Measurements from ENCODE around the gene S1PR5.
"Not testable (repeated sequence)": the region's sequence is repeated elsewhere in the genome, so short reads cannot be mapped to it uniquely, and the experiment has no call there.

S1PR5 gene

DNA sequence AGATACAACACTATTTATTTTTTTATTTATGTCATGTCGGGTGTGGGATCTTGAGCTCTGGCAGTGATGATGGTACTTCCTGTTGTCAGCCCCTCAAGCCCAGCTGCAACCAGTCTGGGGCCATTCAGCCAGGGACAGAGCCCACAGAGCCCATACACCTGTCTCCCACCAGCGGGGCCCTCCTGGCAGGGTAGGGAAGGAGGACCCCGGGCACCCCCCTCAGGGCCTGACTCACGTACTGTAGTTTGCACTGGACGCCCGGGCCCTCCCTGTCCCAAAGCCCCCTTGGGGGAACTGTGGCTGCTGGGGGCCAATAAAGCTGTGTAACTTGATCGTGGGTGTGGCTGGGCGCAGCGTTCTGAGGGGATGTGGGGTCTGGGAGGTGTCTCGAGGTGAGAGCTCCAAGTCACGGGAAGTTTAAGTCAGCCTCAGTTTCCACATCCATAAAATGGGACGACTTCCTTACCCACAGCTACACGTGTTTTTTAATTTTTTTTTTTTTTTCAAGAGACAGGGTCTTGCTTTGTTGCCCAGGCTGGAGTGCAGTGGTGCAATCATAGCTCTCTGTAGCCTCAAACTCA lies 35.9 kb upstream of the S1PR5 start:
- no CpG with 5 or more reads among the region's 13 CpGs for whole genome bisulfite sequencing, 2 donors (ENCODE audit: extremely low coverage in 2 of 2, insufficient read length in 2 of 2, insufficient replicate concordance in 1 of 2)
- no peak overlapping the region for H4K8ac ChIP-seq (ENCODE audit: low read depth, low read length)
- no peak overlapping the region for H2AFZ ChIP-seq (ENCODE audit: low read length)
- H3K36me3 ChIP-seq (replicated peaks in 1 of 2; ENCODE audit: control insufficient read depth in 2 of 2, insufficient read depth in 2 of 2, low read length in 2 of 2) = peaks cover 63 to 90% of the 10 kb centered on the region in 2 donors
- no peak overlapping the region for H4K91ac ChIP-seq (ENCODE audit: low read depth, low read length, poor library complexity)
- H3K14ac ChIP-seq (ENCODE audit: low read length) = no peak overlapping the region
- no peak overlapping the region for H2BK120ac ChIP-seq (ENCODE audit: low read depth, low read length)
- H3K4me2 ChIP-seq (ENCODE audit: insufficient read depth, low read length, poor library complexity, severe bottlenecking) = no peak overlapping the region
- no peak overlapping the region for H3K9ac ChIP-seq (ENCODE audit: low read depth, low read length, poor library complexity)
- DNase-seq (ENCODE audit: low spot score) = no peak
- H2AK5ac ChIP-seq (ENCODE audit: low read depth, low read length) = no peak overlapping the region
- H2BK5ac ChIP-seq (ENCODE audit: low read length) = peak overlapping the region; percentile 24
- H3K4ac ChIP-seq (ENCODE audit: low read length) = no peak overlapping the region
- no peaks in the 10 kb centered on the region for H3K9me3 ChIP-seq (replicated peaks in 1 of 2; ENCODE audit: control insufficient read depth in 2 of 2, insufficient read depth in 1 of 2, low read depth in 1 of 2, low read length in 2 of 2)
- no peak overlapping the region for H2BK15ac ChIP-seq (ENCODE audit: low read length)
- H2BK12ac ChIP-seq (ENCODE audit: low read length) = no peak overlapping the region
- H3K27ac ChIP-seq (replicated peaks; ENCODE audit: low read length) = no peak overlapping the region
- no peak overlapping the region for H3K4me3 ChIP-seq (ENCODE audit: low read length in 2 of 2)
- H3K18ac ChIP-seq (ENCODE audit: low read length) = no peak overlapping the region
- H3K79me1 ChIP-seq (ENCODE audit: low read depth, low read length) = peaks cover 4% of the 10 kb centered on the region
- no peaks in the 10 kb centered on the region for H3K27me3 ChIP-seq (ENCODE audit: control insufficient read depth in 3 of 3, insufficient read depth in 3 of 3, low read depth in 1 of 3, low read length in 3 of 3)
- no peaks in the 10 kb centered on the region for H3K4me1 ChIP-seq (ENCODE audit: control insufficient read depth in 2 of 2, insufficient read depth in 1 of 2, low read depth in 1 of 2, low read length in 2 of 2)
- peak overlapping the region; percentile 65 for H3K23ac ChIP-seq (ENCODE audit: low read depth, low read length, poor library complexity)

DNA sequence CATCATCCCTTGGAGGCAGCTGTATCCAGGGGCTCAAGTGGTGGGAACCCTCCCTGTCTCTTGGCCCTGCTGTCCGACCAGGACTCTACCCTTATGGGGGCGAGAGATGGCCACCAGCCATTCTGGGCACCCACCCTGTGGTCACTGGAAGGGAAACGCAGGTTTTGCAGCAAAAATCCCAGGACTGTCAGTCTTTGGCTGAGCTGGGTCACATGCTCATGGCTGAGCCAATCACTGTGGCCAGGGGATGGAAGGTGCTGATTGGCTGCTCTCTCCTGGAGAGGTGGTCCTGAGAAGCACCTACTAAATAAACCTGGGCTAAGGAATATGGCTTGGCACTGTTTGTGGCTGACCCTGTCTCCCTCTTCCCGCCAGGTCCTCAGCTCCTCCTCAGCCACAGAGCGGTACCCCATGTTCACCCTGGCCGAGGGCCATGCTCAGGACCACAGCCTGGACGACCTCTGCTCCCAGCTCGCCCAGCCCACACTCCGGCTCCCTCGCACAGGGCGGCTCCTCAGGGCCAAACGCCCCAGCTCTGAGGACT lies 35.3 kb upstream of the S1PR5 start:
- H3K14ac ChIP-seq (ENCODE audit: low read length) = no peak overlapping the region
- H3K4me1 ChIP-seq (ENCODE audit: control insufficient read depth in 2 of 2, insufficient read depth in 1 of 2, low read depth in 1 of 2, low read length in 2 of 2) = no peaks in the 10 kb centered on the region
- no peak overlapping the region for H3K4me2 ChIP-seq (ENCODE audit: insufficient read depth, low read length, poor library complexity, severe bottlenecking)
- H4K8ac ChIP-seq (ENCODE audit: low read depth, low read length) = no peak overlapping the region
- no peak overlapping the region for H3K27ac ChIP-seq (replicated peaks; ENCODE audit: low read length)
- no peak overlapping the region for H2BK15ac ChIP-seq (ENCODE audit: low read length)
- no peak overlapping the region for H2BK5ac ChIP-seq (ENCODE audit: low read length)
- peaks cover 57 to 85% of the 10 kb centered on the region in 2 donors for H3K36me3 ChIP-seq (replicated peaks in 1 of 2; ENCODE audit: control insufficient read depth in 2 of 2, insufficient read depth in 2 of 2, low read length in 2 of 2)
- H2BK12ac ChIP-seq (ENCODE audit: low read length) = no peak overlapping the region
- DNase-seq (ENCODE audit: low spot score) = no peak
- H2AFZ ChIP-seq (ENCODE audit: low read length) = no peak overlapping the region
- no peak overlapping the region for H4K91ac ChIP-seq (ENCODE audit: low read depth, low read length, poor library complexity)
- peaks cover 4% of the 10 kb centered on the region for H3K79me1 ChIP-seq (ENCODE audit: low read depth, low read length)
- no peak overlapping the region for H2BK120ac ChIP-seq (ENCODE audit: low read depth, low read length)
- H3K23ac ChIP-seq (ENCODE audit: low read depth, low read length, poor library complexity) = peak overlapping the region; percentile 56
- no CpG with 5 or more reads among the region's 12 CpGs for WGBS, 2 donors (ENCODE audit: extremely low coverage in 2 of 2, insufficient read length in 2 of 2, insufficient replicate concordance in 1 of 2)
- no peaks in the 10 kb centered on the region for H3K9me3 ChIP-seq (replicated peaks in 1 of 2; ENCODE audit: control insufficient read depth in 2 of 2, insufficient read depth in 1 of 2, low read depth in 1 of 2, low read length in 2 of 2)
- no peak overlapping the region for H2AK5ac ChIP-seq (ENCODE audit: low read depth, low read length)
- no peak overlapping the region for H3K9ac ChIP-seq (ENCODE audit: low read depth, low read length, poor library complexity)
- H3K27me3 ChIP-seq (ENCODE audit: control insufficient read depth in 3 of 3, insufficient read depth in 3 of 3, low read depth in 1 of 3, low read length in 3 of 3) = no peaks in the 10 kb centered on the region
- H3K4me3 ChIP-seq (ENCODE audit: low read length in 2 of 2) = no peak overlapping the region
- no peak overlapping the region for H3K4ac ChIP-seq (ENCODE audit: low read length)
- no peak overlapping the region for H3K18ac ChIP-seq (ENCODE audit: low read length)

- H3K14ac ChIP-seq (ENCODE audit: low read length) = no peak overlapping the region
- no peak overlapping the region for H3K27ac ChIP-seq (replicated peaks; ENCODE audit: low read length)
- H3K4me1 ChIP-seq (ENCODE audit: control insufficient read depth in 2 of 2, insufficient read depth in 1 of 2, low read depth in 1 of 2, low read length in 2 of 2) = no peaks in the 10 kb centered on the region
- no peak overlapping the region for H2BK15ac ChIP-seq (ENCODE audit: low read length)
- H3K4me3 ChIP-seq (ENCODE audit: low read length in 2 of 2) = no peak overlapping the region
- H3K9me3 ChIP-seq (replicated peaks in 1 of 2; ENCODE audit: control insufficient read depth in 2 of 2, insufficient read depth in 1 of 2, low read depth in 1 of 2, low read length in 2 of 2) = no peaks in the 10 kb centered on the region
- no peak overlapping the region for H2BK12ac ChIP-seq (ENCODE audit: low read length)
- H2AFZ ChIP-seq (ENCODE audit: low read length) = no peak overlapping the region
- H3K9ac ChIP-seq (ENCODE audit: low read depth, low read length, poor library complexity) = no peak overlapping the region
- H3K27me3 ChIP-seq (ENCODE audit: control insufficient read depth in 3 of 3, insufficient read depth in 3 of 3, low read depth in 1 of 3, low read length in 3 of 3) = no peaks in the 10 kb centered on the region
- no peak overlapping the region for H3K4ac ChIP-seq (ENCODE audit: low read length)
- no peak for DNase-seq (ENCODE audit: low spot score)
- no peak overlapping the region for H3K18ac ChIP-seq (ENCODE audit: low read length)
- H2BK5ac ChIP-seq (ENCODE audit: low read length) = no peak overlapping the region
- H3K23ac ChIP-seq (ENCODE audit: low read depth, low read length, poor library complexity) = peak overlapping the region; percentile 81
- no peak overlapping the region for H2AK5ac ChIP-seq (ENCODE audit: low read depth, low read length)
- peaks cover 4% of the 10 kb centered on the region for H3K79me1 ChIP-seq (ENCODE audit: low read depth, low read length)
- H3K4me2 ChIP-seq (ENCODE audit: insufficient read depth, low read length, poor library complexity, severe bottlenecking) = no peak overlapping the region
- no peak overlapping the region for H4K91ac ChIP-seq (ENCODE audit: low read depth, low read length, poor library complexity)
- H3K36me3 ChIP-seq (replicated peaks in 1 of 2; ENCODE audit: control insufficient read depth in 2 of 2, insufficient read depth in 2 of 2, low read length in 2 of 2) = peaks cover 56 to 85% of the 10 kb centered on the region in 2 donors
- no peak overlapping the region for H2BK120ac ChIP-seq (ENCODE audit: low read depth, low read length)
- no peak overlapping the region for H4K8ac ChIP-seq (ENCODE audit: low read depth, low read length)
- no CpG with 5 or more reads among the region's 12 CpGs for WGBS, 2 donors (ENCODE audit: extremely low coverage in 2 of 2, insufficient read length in 2 of 2, insufficient replicate concordance in 1 of 2)
Observed at GRCh38 chr19:10551698-10552301, 34.6 kb upstream of the S1PR5 start.

DNA sequence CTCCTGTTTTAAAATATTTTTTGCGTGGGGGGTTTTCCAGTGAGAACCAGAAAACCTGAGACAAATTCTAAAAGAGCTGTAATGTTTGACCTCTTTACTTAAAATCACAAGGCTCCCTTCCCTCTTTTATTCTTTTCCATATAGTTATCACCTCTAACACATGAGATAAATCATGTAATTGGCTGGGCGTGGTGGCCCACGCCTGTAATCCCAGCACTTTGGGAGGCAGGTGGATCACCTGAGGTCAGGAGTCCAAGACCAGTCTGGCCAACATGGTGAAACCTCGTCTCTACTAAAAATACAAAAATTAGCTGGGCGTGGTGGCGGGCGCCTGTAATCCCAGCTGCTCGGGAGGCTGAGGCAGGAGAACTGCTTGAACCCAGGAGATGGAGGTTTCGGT lies 33.8 kb upstream of the S1PR5 start:
- H4K91ac ChIP-seq (ENCODE audit: low read depth, low read length, poor library complexity); H3K14ac ChIP-seq (ENCODE audit: low read length); H3K79me1 ChIP-seq (ENCODE audit: low read depth, low read length); H3K27ac ChIP-seq (replicated peaks; ENCODE audit: low read length); H2BK12ac ChIP-seq (ENCODE audit: low read length); H3K18ac ChIP-seq (ENCODE audit: low read length); H2BK5ac ChIP-seq (ENCODE audit: low read length); H3K23ac ChIP-seq (ENCODE audit: low read depth, low read length, poor library complexity); H2BK15ac ChIP-seq (ENCODE audit: low read length); DNase-seq (ENCODE audit: low spot score); H2AK5ac ChIP-seq (ENCODE audit: low read depth, low read length); H4K8ac ChIP-seq (ENCODE audit: low read depth, low read length); H3K9ac ChIP-seq (ENCODE audit: low read depth, low read length, poor library complexity); H3K4me2 ChIP-seq (ENCODE audit: insufficient read depth, low read length, poor library complexity, severe bottlenecking); H2AFZ ChIP-seq (ENCODE audit: low read length); H3K4me3 ChIP-seq (ENCODE audit: low read length in 2 of 2); H3K4ac ChIP-seq (ENCODE audit: low read length); H3K4me1 ChIP-seq (ENCODE audit: control insufficient read depth in 2 of 2, insufficient read depth in 1 of 2, low read depth in 1 of 2, low read length in 2 of 2); H2BK120ac ChIP-seq (ENCODE audit: low read depth, low read length); H3K27me3 ChIP-seq (ENCODE audit: control insufficient read depth in 3 of 3, insufficient read depth in 3 of 3, low read depth in 1 of 3, low read length in 3 of 3); H3K9me3 ChIP-seq (replicated peaks in 1 of 2; ENCODE audit: control insufficient read depth in 2 of 2, insufficient read depth in 1 of 2, low read depth in 1 of 2, low read length in 2 of 2): not testable (repeated sequence)
- H3K36me3 ChIP-seq (replicated peaks in 1 of 2; ENCODE audit: control insufficient read depth in 2 of 2, insufficient read depth in 2 of 2, low read length in 2 of 2) = peaks cover 55 to 79% of the 10 kb centered on the region in 2 donors
- WGBS, 2 donors (ENCODE audit: extremely low coverage in 2 of 2, insufficient read length in 2 of 2, insufficient replicate concordance in 1 of 2) = no CpG with 5 or more reads among the region's 9 CpGs
